B cell (primary cell): ENCODE data around the gene IL6ST. TPM values are rescaled to one million over a fixed set of nuclear protein-coding genes. Genes with fewer than 3 reads are reported as not detected.
"Not testable (repeated sequence)": the region's sequence is repeated elsewhere in the genome, so short reads cannot be mapped to it uniquely, and the experiment has no call there.

ENCODE experiments used
- ATAC-seq: fragments of 200-7000 bp; cut with Tn5 transposase; one replicate; pipeline ENCODE4 v1.10.0; 2021; ENCODE audit warnings: low read depth, mild to moderate bottlenecking, moderate number of reproducible peaks, moderate library complexity
- CTCF ChIA-PET: fragments of 350-600 bp; sonication (Branson Sonifier 250); formaldehyde crosslinking; loops from one replicate; lab custom pipeline; 2021; ENCODE audit warnings: antibody characterized with exemption, inconsistent platforms; lab: Charles Lee
- POLR2A ChIA-PET: fragments of 350-600 bp; sonication (Branson Sonifier 250); formaldehyde crosslinking; loops from one replicate; lab custom pipeline; 2021; ENCODE audit warnings: antibody characterized with exemption; lab: Charles Lee
- DNase-seq: peaks from one replicate; pipeline ENCODE4 v3.0.0; 2013
- H2AFZ ChIP-seq: 2 replicates; pipeline ENCODE4 v1.6.1; 2012; ENCODE audit warnings: mild to moderate bottlenecking, low read depth, low read length; ENCODE audit not compliant: insufficient read depth, poor library complexity, severe bottlenecking
- H3K27ac ChIP-seq, 2 donors: 1 replicate in 1 of 2; 2 replicates in 1 of 2; pipeline ENCODE4 v1.5.1; 2012 to 2013; ENCODE audit warnings: low read length in 2 of 2, mild to moderate bottlenecking in 2 of 2, moderate library complexity in 1 of 2
- H3K27me3 ChIP-seq, 4 experiments: fragments of 200-600 bp in 1 of 4; sonication (generic) in 1 of 4; replicated peaks in 1 of 4; 1 replicate in 2 of 4; 2 replicates in 2 of 4; pipeline versions ENCODE4 v1.6.1 to v1.7.0; 2013 to 2016; ENCODE audit warnings: low read length in 3 of 4, mild to moderate bottlenecking in 2 of 4, mixed read lengths in 1 of 4, moderate library complexity in 1 of 4; ENCODE audit not compliant: insufficient read depth in 4 of 4, control insufficient read depth in 3 of 4; ENCODE audit errors: control extremely low read depth in 1 of 4
- H3K36me3 ChIP-seq, 2 experiments: replicated peaks in 1 of 2; 1 replicate in 1 of 2; 2 replicates in 1 of 2; pipeline versions ENCODE4 v1.6.1 to v1.7.1; 2013; ENCODE audit warnings: low read length in 1 of 2; ENCODE audit not compliant: insufficient read depth in 2 of 2, control insufficient read depth in 1 of 2; ENCODE audit errors: control extremely low read depth in 1 of 2, extremely low read depth in 1 of 2
- H3K4me1 ChIP-seq, 2 donors: fragments of 200-600 bp in 1 of 2; sonication (generic) in 1 of 2; 1 replicate in 1 of 2; 2 replicates in 1 of 2; pipeline versions ENCODE4 v1.5.1 to v1.6.1; 2013 to 2017; ENCODE audit warnings: low read length in 2 of 2; ENCODE audit not compliant: control insufficient read depth in 2 of 2, insufficient read depth in 2 of 2
- H3K4me2 ChIP-seq: replicated peaks from 2 replicates; pipeline ENCODE3; 2012; ENCODE audit warnings: mild to moderate bottlenecking, low read depth, low read length; ENCODE audit not compliant: poor library complexity, severe bottlenecking
- H3K4me3 ChIP-seq, 5 experiments: fragments of 200-600 bp in 1 of 5; sonication (generic) in 1 of 5; 1 replicate in 3 of 5; 2 replicates in 2 of 5; pipeline versions ENCODE4 v1.5.1 to v1.7.0; 2011 to 2016; ENCODE audit warnings: low read length in 4 of 5, mild to moderate bottlenecking in 4 of 5, low read depth in 2 of 5, control low read depth in 1 of 5, moderate library complexity in 1 of 5; ENCODE audit not compliant: insufficient read depth in 1 of 5; ENCODE audit errors: control extremely low read depth in 1 of 5, extremely low read depth in 1 of 5
- H3K79me2 ChIP-seq: fragments of 200-600 bp; sonication (generic); one replicate; pipeline ENCODE4 v1.6.0; 2016; ENCODE audit warnings: low read length; ENCODE audit not compliant: control insufficient read depth, insufficient read depth
- H3K9ac ChIP-seq: fragments of 200-600 bp; sonication (generic); 2 replicates; pipeline ENCODE4 v1.6.1; 2017; ENCODE audit warnings: mild to moderate bottlenecking, low read length, moderate library complexity
- H3K9me3 ChIP-seq, 3 donors: one replicate each; pipeline versions ENCODE4 v1.6.1 to v1.7.1; 2013; ENCODE audit warnings: low read length in 2 of 3; ENCODE audit not compliant: control insufficient read depth in 2 of 3, insufficient read depth in 1 of 3; ENCODE audit errors: control extremely low read depth in 1 of 3
- H4K20me1 ChIP-seq: 2 replicates; pipeline ENCODE4 v1.6.0; 2012; ENCODE audit warnings: mild to moderate bottlenecking, low read length; ENCODE audit not compliant: insufficient read depth, control insufficient read depth, poor library complexity, severe bottlenecking
- H3K27ac Mint-ChIP-seq: one replicate; pipeline ENCODE4 v1.8.0; 2021; ENCODE audit warnings: mixed read lengths
- H3K27me3 Mint-ChIP-seq: one replicate; pipeline ENCODE4 v1.8.0; 2021; ENCODE audit warnings: mixed read lengths
- H3K4me1 Mint-ChIP-seq: one replicate; pipeline ENCODE4 v1.8.0; 2021; ENCODE audit warnings: mixed read lengths
- H3K4me3 Mint-ChIP-seq: one replicate; pipeline ENCODE4 v1.8.0; 2021; ENCODE audit warnings: mixed read lengths
- H3K9me3 Mint-ChIP-seq: one replicate; pipeline ENCODE4 v1.8.0; 2022; ENCODE audit warnings: mixed read lengths; ENCODE audit not compliant: insufficient read depth
- CTCF ChIP-seq: fragments of 200-600 bp; IDR thresholded peaks from one replicate; pipeline ENCODE4 v1.8.0; 2022; ENCODE audit warnings: antibody characterized with exemption, mild to moderate bottlenecking
- EZH2 ChIP-seq: IDR thresholded peaks from 2 replicates; pipeline ENCODE4 v1.6.1; 2012; ENCODE audit warnings: borderline replicate concordance, low read depth, mild to moderate bottlenecking, moderate library complexity, low read length; ENCODE audit not compliant: insufficient read depth, poor library complexity, severe bottlenecking
- WGBS: methylation state at CpG from one replicate; pipeline ENCODE4 v1.1.5; 2013; ENCODE audit warnings: missing lambda C conversion rate; ENCODE audit not compliant: insufficient coverage; 5-methylcytosine and 5-hydroxymethylcytosine counted together
- intact Hi-C: fragments of 100-400 bp; cut with micrococcal nuclease; formaldehyde crosslinking; loops from one replicate; pipeline ENCODE4 v1.10.0; 2022
- polyA plus RNA-seq: library from polyadenylated mRNA; depleted of rRNA; stranded (reverse); fragments of >200 nt; gene quantifications from 2 replicates; pipeline ENCODE4 v1.2.3, GENCODE V29; 2012
- total RNA-seq, 2 donors: library from RNA; stranded (reverse); fragments of 120-200 nt in 1 of 2; gene quantifications; 1 replicate in 1 of 2; 2 replicates in 1 of 2; pipeline versions ENCODE4 v1.2.3 to v1.2.4, GENCODE V29; 2013 to 2022

The IL6ST gene
- total and polyA plus RNA-seq, 2 donors (not counting 1 experiment from before 2014, with no cell fraction given): 4.3 to 28.0 TPM

GRCh38 chr5:56013939-56014338, 19.2 kb upstream of the IL6ST start:
- H3K4me1 Mint-ChIP-seq, H3K79me2 ChIP-seq, H3K9ac ChIP-seq, H3K27me3 ChIP-seq, H3K4me1 ChIP-seq, ATAC-seq, H3K4me3 Mint-ChIP-seq, H3K27ac ChIP-seq, H4K20me1 ChIP-seq, H3K27ac Mint-ChIP-seq, DNase-seq, H3K4me3 ChIP-seq, H3K27me3 Mint-ChIP-seq, H3K36me3 ChIP-seq, H3K9me3 Mint-ChIP-seq, POLR2A ChIA-PET, H3K4me2 ChIP-seq, H3K9me3 ChIP-seq, H2AFZ ChIP-seq, CTCF ChIA-PET, intact Hi-C loops: not testable (repeated sequence)
- no CpG with 5 or more reads among the region's 5 CpGs for WGBS

- CTCF ChIA-PET: no interaction called here
- Mint-ChIP-seq H3K9me3 (no peaks in the 10 kb centered on the region), H3K4me3 (no peak overlapping the region), H3K27me3 (peaks cover 3% of the 10 kb centered on the region), H3K4me1 (no peaks in the 10 kb centered on the region), H3K27ac (no peak overlapping the region)
- TF ChIP-seq CTCF (no peak), EZH2 (no peak)
- Histone ChIP-seq H3K4me2 (no peak overlapping the region), H3K4me1 (no peaks in the 10 kb centered on the region), H3K36me3 (no peaks in the 10 kb centered on the region), H3K27me3 (no peaks in the 10 kb centered on the region), H2AFZ (no peak overlapping the region), H3K4me3 (no peak overlapping the region), H3K27ac (no peak overlapping the region), H4K20me1 (no peaks in the 10 kb centered on the region), H3K9ac (no peak overlapping the region), H3K9me3 (peaks cover 0 to 6% (median 0%) of the 10 kb centered on the region in 3 donors), H3K79me2 (no peaks in the 10 kb centered on the region)
- ATAC-seq (no peak), DNase-seq (no peak)
- WGBS: no CpG with 5 or more reads among the region's 5 CpGs
- POLR2A ChIA-PET: no interaction called here
- intact Hi-C loops: no loop called here
Measured at GRCh38 chr5:56012281-56012963, 17.7 kb upstream of the IL6ST start.
